HepG2 (cell line): ENCODE data around the gene JCAD. TPM values are rescaled to one million over a fixed set of nuclear protein-coding genes. Genes with fewer than 3 reads are reported as not detected.

Experiments used
- ATAC-seq: fragments of 200-7000 bp; cut with Tn5 transposase; 3 replicates; pipeline ENCODE4 v1.9.1; 2020; ENCODE audit warnings: mild to moderate bottlenecking, moderate library complexity
- BruUV-seq: library from RNA; stranded (reverse); fragments of 400-500 nt; replicated peaks from 2 replicates; lab custom pipeline; 2021; lab: Mats Ljungman, UMichigan
- CTCF ChIA-PET: fragments of 300-600 bp; formaldehyde crosslinking; extraction: SDS; loops from one replicate; lab custom pipeline; 2021; ENCODE audit warnings: low total read pairs, inconsistent platforms, low intra/inter-chr PET ratio; lab: Yijun Ruan, JAX
- POLR2A ChIA-PET: fragments of 350-600 bp; sonication (Branson Sonifier 250); formaldehyde crosslinking; loops from one replicate; lab custom pipeline; 2020; ENCODE audit warnings: antibody characterized with exemption, inconsistent platforms; lab: Yijun Ruan, JAX
- DNase-seq: peaks from one replicate; pipeline ENCODE4 v3.0.0-alpha.2; 2015; ENCODE audit warnings: low spot score
- FAIRE-seq: peaks from 3 replicates; lab custom pipeline; 2011; peaks lifted over from hg19 to GRCh38; lab: Jason Lieb, UNC
- H2AFZ ChIP-seq: one replicate; pipeline ENCODE4 v1.6.1; 2011; ENCODE audit warnings: low read length, inconsistent platforms
- H3K27ac ChIP-seq: fragments of 300-600 bp; 3 replicates; pipeline ENCODE4 v1.8.0; 2011; ENCODE audit warnings: mixed run types, mild to moderate bottlenecking, mixed read lengths, low read length, inconsistent platforms; ENCODE audit not compliant: insufficient read depth; ENCODE audit errors: extremely low read length
- H3K27me3 ChIP-seq, 2 experiments: fragments of 200-600 bp in 1 of 2; 2 replicates in 1 of 2; 3 replicates in 1 of 2; pipeline versions ENCODE4 v1.6.0 to v1.8.0; 2011; ENCODE audit warnings: low read length in 2 of 2, mild to moderate bottlenecking in 2 of 2, moderate library complexity in 2 of 2, inconsistent platforms in 1 of 2; ENCODE audit not compliant: insufficient read depth in 2 of 2, control insufficient read depth in 1 of 2
- H3K36me3 ChIP-seq, 2 experiments: fragments of 200-600 bp in 1 of 2; replicated peaks in 1 of 2; 2 replicates in 1 of 2; 3 replicates in 1 of 2; pipeline versions ENCODE4 v1.5.1 to v1.8.0; 2011; ENCODE audit warnings: low read length in 2 of 2, inconsistent platforms in 1 of 2; ENCODE audit not compliant: insufficient read depth in 2 of 2, control insufficient read depth in 1 of 2
- H3K4me1 ChIP-seq: 2 replicates; pipeline ENCODE4 v1.5.1; 2012; ENCODE audit warnings: low read length, inconsistent platforms; ENCODE audit not compliant: insufficient read depth
- H3K4me2 ChIP-seq: 2 replicates; pipeline ENCODE4 v1.6.0; 2011; ENCODE audit warnings: low read depth, low read length, inconsistent platforms
- H3K4me3 ChIP-seq, 3 experiments: fragments of 200-600 bp in 1 of 3; sonication (generic), shearing (Covaris generic) in 1 of 3; replicated peaks in 1 of 3; 2 replicates each; pipeline ENCODE4 v1.5.1; 2011 to 2016; ENCODE audit warnings: low read length in 3 of 3, inconsistent platforms in 2 of 3, low read depth in 2 of 3, mild to moderate bottlenecking in 2 of 3, control low read depth in 1 of 3, mixed read lengths in 1 of 3; ENCODE audit not compliant: insufficient read depth in 1 of 3
- H3K79me2 ChIP-seq: one replicate; pipeline ENCODE4 v1.6.1; 2011; ENCODE audit warnings: low read length, inconsistent platforms; ENCODE audit not compliant: insufficient read depth
- H3K9ac ChIP-seq: 2 replicates; pipeline ENCODE4 v1.6.0; 2011; ENCODE audit warnings: mild to moderate bottlenecking, low read depth, low read length, inconsistent platforms; ENCODE audit not compliant: insufficient read depth
- H3K9me3 ChIP-seq: 2 replicates; pipeline ENCODE4 v1.5.1; 2012; ENCODE audit warnings: mild to moderate bottlenecking, low read length
- H4K20me1 ChIP-seq: 2 replicates; pipeline ENCODE4 v1.6.0; 2011; ENCODE audit warnings: inconsistent platforms, mild to moderate bottlenecking, low read length, moderate library complexity; ENCODE audit not compliant: insufficient read depth
- CBX2 ChIP-seq, 2 experiments: fragments of 200-600 bp in 1 of 2; sonication (generic); formaldehyde crosslinking in 1 of 2; IDR thresholded peaks; 2 replicates each; pipeline versions ENCODE4 v1.7.0 to v1.8.1; 2018 to 2022; ENCODE audit warnings: low read depth in 2 of 2, low read length in 1 of 2, mild to moderate bottlenecking in 1 of 2, missing genetic modification reagents in 1 of 2
- EED ChIP-seq: sonication (generic); formaldehyde crosslinking; IDR thresholded peaks from 2 replicates; pipeline ENCODE4 v1.5.0; 2020; ENCODE audit warnings: mild to moderate bottlenecking, missing genetic modification reagents
- GPBP1L1 ChIP-seq: sonication (generic); formaldehyde crosslinking; IDR thresholded peaks from 2 replicates; pipeline ENCODE4 v1.5.0; 2020; ENCODE audit warnings: mild to moderate bottlenecking, missing genetic modification reagents
- HNRNPLL ChIP-seq: fragments of 200-400 bp; formaldehyde crosslinking; IDR thresholded peaks from 2 replicates; pipeline ENCODE4 v1.6.1; 2017; ENCODE audit warnings: mild to moderate bottlenecking, low read depth, low read length; ENCODE audit not compliant: poor library complexity, severe bottlenecking
- HOXD1 ChIP-seq: sonication (generic); formaldehyde crosslinking; IDR thresholded peaks from 2 replicates; pipeline ENCODE4 v1.5.0; 2020; ENCODE audit warnings: missing genetic modification reagents
- IRX3 ChIP-seq: sonication (generic); formaldehyde crosslinking; IDR thresholded peaks from 2 replicates; pipeline ENCODE4 v1.8.1; 2023; ENCODE audit warnings: mild to moderate bottlenecking, low read depth, missing genetic modification reagents, borderline replicate concordance
- JARID2 ChIP-seq: sonication (generic); formaldehyde crosslinking; IDR thresholded peaks from 2 replicates; pipeline ENCODE4 v1.8.1; 2023; ENCODE audit warnings: missing genetic modification reagents, inconsistent platforms; ENCODE audit not compliant: insufficient replicate concordance
- JUNB ChIP-seq: sonication (generic); formaldehyde crosslinking; IDR thresholded peaks from 2 replicates; pipeline ENCODE4 v1.8.0; 2022; ENCODE audit warnings: missing genetic modification reagents, mild to moderate bottlenecking, borderline replicate concordance
- KAT2B ChIP-seq: fragments of 150-350 bp; IDR thresholded peaks from 2 replicates; pipeline ENCODE4 v1.6.1; 2014; ENCODE audit warnings: low read depth, low read length, borderline replicate concordance
- NFIB ChIP-seq: sonication (generic); formaldehyde crosslinking; IDR thresholded peaks from 2 replicates; pipeline ENCODE4 v1.9.0; 2021; ENCODE audit warnings: missing genetic modification reagents, mild to moderate bottlenecking, borderline replicate concordance
- STAT6 ChIP-seq: sonication (generic); formaldehyde crosslinking; IDR thresholded peaks from 2 replicates; pipeline ENCODE4 v1.4.0; 2020; ENCODE audit warnings: missing genetic modification reagents, mild to moderate bottlenecking, borderline replicate concordance
- TEF ChIP-seq: sonication (generic); formaldehyde crosslinking; IDR thresholded peaks from 2 replicates; pipeline ENCODE4 v1.5.0; 2020; ENCODE audit warnings: missing genetic modification reagents
- ZBTB26 ChIP-seq: IDR thresholded peaks from 2 replicates; pipeline ENCODE4 v1.6.1; 2016; ENCODE audit warnings: missing compliant biosample characterization, missing genetic modification reagents, borderline replicate concordance
- ZNF143 ChIP-seq: sonication (generic); formaldehyde crosslinking; IDR thresholded peaks from 2 replicates; pipeline ENCODE4 v1.4.0; 2020; ENCODE audit warnings: missing genetic modification reagents
- ZNF530 ChIP-seq: sonication (generic); formaldehyde crosslinking; IDR thresholded peaks from 2 replicates; pipeline ENCODE4 v1.5.0; 2020; ENCODE audit warnings: low read depth, mild to moderate bottlenecking, missing genetic modification reagents
- ZNF891 ChIP-seq: sonication (generic); formaldehyde crosslinking; IDR thresholded peaks from 2 replicates; pipeline ENCODE4 v1.5.0; 2020; ENCODE audit warnings: mild to moderate bottlenecking, missing genetic modification reagents
- WGBS: methylation state at CpG from one replicate; pipeline ENCODE4 v1.1.6; 2017; ENCODE audit warnings: low lambda C conversion rate; 5-methylcytosine and 5-hydroxymethylcytosine counted together
- in situ Hi-C: cut with HindIII; loops from 2 replicates; pipeline ENCODE4 v1.10.0; 2017; ENCODE audit warnings: low pct_unique_long_range_greater_than_20kb; ENCODE audit not compliant: extremely low pct_ligation_motif_present
- intact Hi-C: fragments of 100-400 bp; cut with micrococcal nuclease; formaldehyde crosslinking; loops from one replicate; pipeline ENCODE4 v1.10.0; 2022; ENCODE audit not compliant: unreplicated experiment
- polyA plus RNA-seq, 8 experiments: library from polyadenylated mRNA; depleted of rRNA in 3 of 8; stranded (reverse) in 7 of 8; unstranded in 1 of 8; fragments of >200 nt; fragmentation: Illumina TruSeq in 4 of 8; extraction: Trizol in 4 of 8; gene quantifications; 2 replicates each; pipeline versions ENCODE4 v1.2.1 to v1.2.3, GENCODE V29; 2011 to 2016; ENCODE audit warnings: low read depth in 4 of 8, missing spikeins in 1 of 8, mixed read lengths in 1 of 8; ENCODE audit not compliant: insufficient read depth in 1 of 8
- total RNA-seq, 5 experiments: library from RNA; depleted of rRNA; stranded (reverse); fragments of >200 nt; fragmentation: Illumina TruSeq; extraction: Trizol; gene quantifications; 2 replicates each; pipeline ENCODE4 v1.2.3, GENCODE V29; 2016; ENCODE audit warnings: low read depth in 1 of 5

JCAD gene
- total and polyA plus RNA-seq, 2 of the 13 experiments (the other 11 are each of a cell fraction or from before 2014, with no cell fraction given), result 0.04 to 0.08 TPM

GRCh38 chr10:29981510-29981909 is 77.9 kb downstream of the JCAD start:
- H3K4me1 ChIP-seq, result no peaks in the 10 kb centered on the region
- ATAC-seq, result no peak
- no TSS peak for BruUV-seq
- no peak overlapping the region for H3K27ac ChIP-seq
- no peak overlapping the region for H3K4me2 ChIP-seq
- no peaks in the 10 kb centered on the region for H4K20me1 ChIP-seq
- in situ Hi-C loops (no loop called here), intact Hi-C loops (no loop called here)
- DNase-seq, result no peak
- no peaks in the 10 kb centered on the region for H3K36me3 ChIP-seq
- H2AFZ ChIP-seq, result no peak overlapping the region
- H3K9me3 ChIP-seq, result peaks cover 14% of the 10 kb centered on the region
- H3K4me3 ChIP-seq, result no peak overlapping the region
- ChIA-PET POLR2A (no interaction called here), CTCF (no interaction called here)
- WGBS, result 20% methylated on average over 3 of the region's 3 CpGs
- H3K79me2 ChIP-seq, result no peaks in the 10 kb centered on the region
- no peak overlapping the region for H3K9ac ChIP-seq
- FAIRE-seq, result no peak
- no peaks in the 10 kb centered on the region for H3K27me3 ChIP-seq
- TF ChIP-seq HNRNPLL, result no peak
- no peak for TF ChIP-seq NFIB (CRISPR knock-in tag)
- no peak for TF ChIP-seq TEF (CRISPR knock-in tag)
- TF ChIP-seq JARID2, result no peak
- TF ChIP-seq GPBP1L1, result no peak
- no peak for TF ChIP-seq KAT2B
- no peak for TF ChIP-seq CBX2 (IDR thresholded peaks at IDR 0.05; ENCODE audit: low read depth, low read length)
- TF ChIP-seq CBX2 (CRISPR knock-in tag; IDR thresholded peaks at IDR 0.05; ENCODE audit: low read depth), result no peak
- TF ChIP-seq ZNF530 (CRISPR knock-in tag), result no peak
- TF ChIP-seq EED, result no peak
- no peak for TF ChIP-seq STAT6
- no peak for TF ChIP-seq ZNF891
- TF ChIP-seq IRX3 (CRISPR knock-in tag), result no peak
- no peak for TF ChIP-seq HOXD1 (CRISPR knock-in tag)
- no peak for TF ChIP-seq JUNB (CRISPR knock-in tag)
- TF ChIP-seq ZBTB26 (CRISPR knock-in tag), result no peak
- no peak for TF ChIP-seq ZNF143 (CRISPR knock-in tag)
